ENCODE results near the gene HTT-AS.

The HTT-AS gene

GRCh38 chr4:3040452-3041191 is 33.7 kb downstream of the HTT-AS start:
- Histone ChIP-seq H3K27me3 (ENCODE audit: control insufficient read depth, insufficient read depth, low read length) (no peaks in the 10 kb centered on the region), H3K4me3 (ENCODE audit: low read length) (no peak overlapping the region), H3K36me3 (ENCODE audit: control insufficient read depth, insufficient read depth, low read length) (no peaks in the 10 kb centered on the region), H3K27ac (ENCODE audit: low read length) (no peak overlapping the region), H3K9me3 (ENCODE audit: control insufficient read depth, insufficient read depth, low read length) (no peaks in the 10 kb centered on the region), H3K4me1 (ENCODE audit: control insufficient read depth, insufficient read depth, low read length) (no peaks in the 10 kb centered on the region)
- no CpG with 5 or more reads among the region's 28 CpGs for WGBS (ENCODE audit: insufficient coverage, insufficient read length)
- no peak for DNase-seq (ENCODE audit: low read depth, low spot score)

- Histone ChIP-seq H3K27me3 (ENCODE audit: control insufficient read depth, insufficient read depth, low read length) (no peaks in the 10 kb centered on the region), H3K4me1 (ENCODE audit: control insufficient read depth, insufficient read depth, low read length) (no peaks in the 10 kb centered on the region), H3K36me3 (ENCODE audit: control insufficient read depth, insufficient read depth, low read length) (no peaks in the 10 kb centered on the region), H3K27ac (ENCODE audit: low read length) (no peak overlapping the region), H3K9me3 (ENCODE audit: control insufficient read depth, insufficient read depth, low read length) (no peaks in the 10 kb centered on the region), H3K4me3 (ENCODE audit: low read length) (no peak overlapping the region)
- DNase-seq (ENCODE audit: low read depth, low spot score), result no peak
- WGBS (ENCODE audit: insufficient coverage, insufficient read length), result no CpG with 5 or more reads among the region's 8 CpGs
Observed at GRCh38 chr4:3039706-3040366, 34.5 kb downstream of the HTT-AS start.

GRCh38 chr4:3037957-3038461 is 36.3 kb downstream of the HTT-AS start:
- no peaks in the 10 kb centered on the region for H3K9me3 ChIP-seq (ENCODE audit: control insufficient read depth, insufficient read depth, low read length)
- H3K27me3 ChIP-seq (ENCODE audit: control insufficient read depth, insufficient read depth, low read length), result no peaks in the 10 kb centered on the region
- H3K4me1 ChIP-seq (ENCODE audit: control insufficient read depth, insufficient read depth, low read length), result no peaks in the 10 kb centered on the region
- H3K4me3 ChIP-seq (ENCODE audit: low read length), result no peak overlapping the region
- DNase-seq (ENCODE audit: low read depth, low spot score), result no peak
- no peaks in the 10 kb centered on the region for H3K36me3 ChIP-seq (ENCODE audit: control insufficient read depth, insufficient read depth, low read length)
- H3K27ac ChIP-seq (ENCODE audit: low read length), result no peak overlapping the region
- WGBS (ENCODE audit: insufficient coverage, insufficient read length), result no CpG with 5 or more reads among the region's 6 CpGs

- H3K27ac ChIP-seq (ENCODE audit: low read length), result no peak overlapping the region
- H3K27me3 ChIP-seq (ENCODE audit: control insufficient read depth, insufficient read depth, low read length), result no peaks in the 10 kb centered on the region
- WGBS (ENCODE audit: insufficient coverage, insufficient read length), result no CpG with 5 or more reads among the region's 21 CpGs
- no peak for DNase-seq (ENCODE audit: low read depth, low spot score)
- H3K9me3 ChIP-seq (ENCODE audit: control insufficient read depth, insufficient read depth, low read length), result no peaks in the 10 kb centered on the region
- no peaks in the 10 kb centered on the region for H3K36me3 ChIP-seq (ENCODE audit: control insufficient read depth, insufficient read depth, low read length)
- no peak overlapping the region for H3K4me3 ChIP-seq (ENCODE audit: low read length)
- no peaks in the 10 kb centered on the region for H3K4me1 ChIP-seq (ENCODE audit: control insufficient read depth, insufficient read depth, low read length)
Observed at GRCh38 chr4:3036131-3036952, 38.0 kb downstream of the HTT-AS start.

DNA sequence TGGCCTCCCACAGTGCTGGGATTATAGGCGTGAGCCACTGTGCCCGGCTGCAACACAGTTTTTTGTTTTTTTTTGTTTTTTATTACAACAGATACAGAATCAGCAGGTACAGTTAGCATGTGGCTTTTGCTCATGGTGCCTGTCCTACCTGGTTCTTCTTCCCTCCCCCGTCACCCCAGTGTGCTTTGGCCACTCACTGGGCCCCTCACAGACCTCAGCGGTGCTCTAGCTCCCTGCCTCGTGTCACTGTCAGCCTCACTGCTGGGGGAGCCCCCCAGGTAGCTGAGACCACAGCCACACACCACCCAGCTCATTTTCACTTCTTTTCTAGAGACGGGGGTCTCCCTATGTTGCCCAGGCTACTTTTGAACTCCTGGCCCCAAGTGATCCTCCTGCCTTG is 38.7 kb downstream of the HTT-AS start:
- no peaks in the 10 kb centered on the region for H3K36me3 ChIP-seq (ENCODE audit: control insufficient read depth, insufficient read depth, low read length)
- no peaks in the 10 kb centered on the region for H3K4me1 ChIP-seq (ENCODE audit: control insufficient read depth, insufficient read depth, low read length)
- WGBS (ENCODE audit: insufficient coverage, insufficient read length), result no CpG with 5 or more reads among the region's 6 CpGs
- no peaks in the 10 kb centered on the region for H3K9me3 ChIP-seq (ENCODE audit: control insufficient read depth, insufficient read depth, low read length)
- H3K27me3 ChIP-seq (ENCODE audit: control insufficient read depth, insufficient read depth, low read length), result no peaks in the 10 kb centered on the region
- no peak for DNase-seq (ENCODE audit: low read depth, low spot score)
- no peak overlapping the region for H3K4me3 ChIP-seq (ENCODE audit: low read length)
- H3K27ac ChIP-seq (ENCODE audit: low read length), result no peak overlapping the region

- no peaks in the 10 kb centered on the region for H3K36me3 ChIP-seq (ENCODE audit: control insufficient read depth, insufficient read depth, low read length)
- H3K27me3 ChIP-seq (ENCODE audit: control insufficient read depth, insufficient read depth, low read length), result no peaks in the 10 kb centered on the region
- no peaks in the 10 kb centered on the region for H3K4me1 ChIP-seq (ENCODE audit: control insufficient read depth, insufficient read depth, low read length)
- WGBS (ENCODE audit: insufficient coverage, insufficient read length), result no CpG with 5 or more reads among the region's 8 CpGs
- H3K9me3 ChIP-seq (ENCODE audit: control insufficient read depth, insufficient read depth, low read length), result no peaks in the 10 kb centered on the region
- no peak overlapping the region for H3K4me3 ChIP-seq (ENCODE audit: low read length)
- no peak overlapping the region for H3K27ac ChIP-seq (ENCODE audit: low read length)
- DNase-seq (ENCODE audit: low read depth, low spot score), result no peak
Observed at GRCh38 chr4:3035249-3035648, 39.1 kb downstream of the HTT-AS start.

- no CpG with 5 or more reads among the region's 8 CpGs for WGBS (ENCODE audit: insufficient coverage, insufficient read length)
Observed at GRCh38 chr4:3034231-3034630, 40.1 kb downstream of the HTT-AS start.

DNA sequence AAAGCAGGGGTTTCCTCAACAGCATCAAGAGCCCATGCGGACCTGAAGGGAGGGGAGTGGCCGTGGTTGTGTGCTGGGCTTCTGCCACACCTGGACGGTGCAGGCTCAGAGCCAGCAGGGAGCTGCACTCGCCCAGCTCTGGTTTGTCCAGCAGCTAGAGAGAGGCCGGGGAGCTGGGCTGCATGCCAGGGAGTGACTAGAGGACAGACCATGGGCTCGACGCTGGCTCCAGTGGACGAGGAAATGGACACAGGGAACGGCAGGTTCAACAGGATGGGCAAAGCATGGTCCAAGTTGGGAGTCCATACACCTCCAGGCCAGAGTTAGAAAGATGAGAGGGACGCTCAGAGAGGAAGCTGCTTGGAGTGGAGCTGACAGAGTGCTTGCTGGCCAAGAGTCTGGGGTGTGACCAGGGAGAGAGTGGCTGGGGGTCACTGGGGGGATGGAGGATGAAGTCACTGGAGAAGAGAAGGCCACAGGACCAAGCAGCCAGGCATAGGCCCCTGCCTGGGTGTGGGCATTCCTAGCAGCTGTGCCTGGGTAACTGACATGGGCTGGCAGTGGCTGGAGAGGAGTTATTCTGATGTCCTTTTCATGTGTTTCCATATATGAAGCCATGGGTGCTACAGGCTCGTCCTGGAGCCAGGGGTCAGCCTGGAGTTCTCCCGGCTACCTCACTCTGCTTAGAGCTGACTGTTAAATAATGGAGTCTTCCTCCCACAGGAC is 42.8 kb downstream of the HTT-AS start:
- no peak for DNase-seq (ENCODE audit: low read depth, low spot score)
- H3K4me3 ChIP-seq (ENCODE audit: low read length), result no peak overlapping the region
- WGBS (ENCODE audit: insufficient coverage, insufficient read length), result no CpG with 5 or more reads among the region's 12 CpGs
- no peaks in the 10 kb centered on the region for H3K9me3 ChIP-seq (ENCODE audit: control insufficient read depth, insufficient read depth, low read length)
- H3K4me1 ChIP-seq (ENCODE audit: control insufficient read depth, insufficient read depth, low read length), result no peaks in the 10 kb centered on the region
- H3K27me3 ChIP-seq (ENCODE audit: control insufficient read depth, insufficient read depth, low read length), result no peaks in the 10 kb centered on the region
- no peak overlapping the region for H3K27ac ChIP-seq (ENCODE audit: low read length)
- no peaks in the 10 kb centered on the region for H3K36me3 ChIP-seq (ENCODE audit: control insufficient read depth, insufficient read depth, low read length)

More at GRCh38 chr4:3034231-3034630, 40.1 kb downstream of the HTT-AS start:
- H3K4me3 ChIP-seq (ENCODE audit: low read length), result no peak overlapping the region
- no peak overlapping the region for H3K27ac ChIP-seq (ENCODE audit: low read length)
- no peaks in the 10 kb centered on the region for H3K9me3 ChIP-seq (ENCODE audit: control insufficient read depth, insufficient read depth, low read length)
- no peaks in the 10 kb centered on the region for H3K27me3 ChIP-seq (ENCODE audit: control insufficient read depth, insufficient read depth, low read length)
- H3K36me3 ChIP-seq (ENCODE audit: control insufficient read depth, insufficient read depth, low read length), result no peaks in the 10 kb centered on the region
- H3K4me1 ChIP-seq (ENCODE audit: control insufficient read depth, insufficient read depth, low read length), result no peaks in the 10 kb centered on the region
- no peak for DNase-seq (ENCODE audit: low read depth, low spot score)

DNA sequence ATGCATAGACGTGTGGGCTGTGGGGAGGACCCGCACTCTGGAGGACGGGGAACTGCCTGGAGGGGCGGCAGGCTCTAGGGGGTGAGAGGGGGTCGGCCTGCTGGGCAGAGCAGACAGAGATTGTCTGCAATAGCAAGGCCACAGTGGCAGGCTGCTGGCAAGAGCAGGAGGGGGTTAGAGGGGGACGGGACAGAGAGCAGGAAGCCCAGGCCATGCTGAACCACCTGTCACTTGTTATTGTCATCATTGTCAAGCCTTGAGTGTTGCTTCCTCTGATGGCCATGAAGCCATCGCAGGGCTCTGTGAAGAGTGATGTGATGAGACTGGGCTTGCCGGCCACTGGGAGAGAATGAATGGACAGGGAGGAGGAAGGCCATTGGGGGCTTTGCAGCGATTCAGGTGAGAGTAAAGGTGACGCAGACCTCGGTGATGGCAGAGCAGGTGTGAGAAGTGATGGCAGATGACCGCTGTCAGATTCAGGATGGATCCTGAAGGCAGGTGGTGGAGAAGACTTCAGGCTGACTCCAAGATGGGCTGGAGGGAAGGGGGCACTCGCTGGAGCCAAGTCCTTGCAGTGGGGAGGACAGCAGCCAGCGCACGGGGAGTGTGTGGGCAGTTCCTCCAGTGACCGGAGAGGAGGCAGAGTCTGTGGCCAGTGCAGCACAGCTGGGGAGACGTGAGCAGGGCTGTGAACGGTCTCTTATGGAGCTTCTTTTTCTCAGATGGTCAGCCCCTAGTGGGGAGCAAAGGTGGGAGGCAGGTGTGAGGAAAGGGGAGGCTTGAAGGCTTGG is 43.6 kb downstream of the HTT-AS start:
- no peaks in the 10 kb centered on the region for H3K27me3 ChIP-seq (ENCODE audit: control insufficient read depth, insufficient read depth, low read length)
- WGBS (ENCODE audit: insufficient coverage, insufficient read length), result no CpG with 5 or more reads among the region's 18 CpGs
- H3K4me3 ChIP-seq (ENCODE audit: low read length), result no peak overlapping the region
- H3K27ac ChIP-seq (ENCODE audit: low read length), result no peak overlapping the region
- no peak for DNase-seq (ENCODE audit: low read depth, low spot score)
- H3K4me1 ChIP-seq (ENCODE audit: control insufficient read depth, insufficient read depth, low read length), result no peaks in the 10 kb centered on the region
- H3K9me3 ChIP-seq (ENCODE audit: control insufficient read depth, insufficient read depth, low read length), result no peaks in the 10 kb centered on the region
- no peaks in the 10 kb centered on the region for H3K36me3 ChIP-seq (ENCODE audit: control insufficient read depth, insufficient read depth, low read length)

Measured in iPS DF 6.9 (cell line).